Measurements from ENCODE around the gene MSH3.

DNA sequence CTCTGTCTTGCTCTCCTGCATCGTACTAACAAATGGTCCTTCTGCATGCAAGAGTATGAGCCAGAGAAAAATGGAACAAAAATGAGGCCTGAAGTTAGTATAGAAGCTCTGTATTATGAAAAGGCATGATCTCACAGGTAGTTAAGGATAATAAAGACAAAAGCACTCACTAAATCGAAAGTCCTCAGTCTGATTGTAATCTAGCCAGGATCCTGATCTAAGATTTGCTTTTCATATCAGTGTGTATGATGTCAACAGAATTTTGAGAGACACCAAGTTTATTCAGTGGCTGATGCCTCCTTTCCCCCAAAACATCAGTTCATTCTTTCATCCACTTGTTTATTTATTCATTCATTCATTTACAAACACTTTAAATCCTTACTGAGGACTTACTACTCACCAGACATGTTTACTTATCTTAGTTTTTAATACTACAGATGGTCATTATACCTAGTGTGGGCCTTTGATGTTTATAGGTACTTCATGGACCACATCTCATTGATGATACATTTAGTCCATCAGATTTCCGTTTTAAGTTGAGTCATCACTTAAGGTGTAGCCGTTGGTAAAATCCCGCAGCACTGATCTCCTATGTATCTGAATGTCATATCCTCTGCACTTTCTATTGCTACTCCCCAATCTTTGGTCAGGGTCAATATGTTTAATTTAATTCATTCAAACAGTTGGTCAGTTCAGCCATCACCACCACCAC is 105.6 kb downstream of the MSH3 start:
- TF ChIP-seq YY1 (IDR thresholded peaks at IDR 0.05; ENCODE audit: insufficient read depth, insufficient read length): no peak
- TF ChIP-seq ZNF274 (IDR thresholded peaks at IDR 0.05; ENCODE audit: low read depth, low read length): no peak
- TF ChIP-seq SUZ12 (IDR thresholded peaks at IDR 0.05; ENCODE audit: extremely low read depth, insufficient read depth, insufficient read length): no peak
